ENCODE data around the gene CDK15.

DNA sequence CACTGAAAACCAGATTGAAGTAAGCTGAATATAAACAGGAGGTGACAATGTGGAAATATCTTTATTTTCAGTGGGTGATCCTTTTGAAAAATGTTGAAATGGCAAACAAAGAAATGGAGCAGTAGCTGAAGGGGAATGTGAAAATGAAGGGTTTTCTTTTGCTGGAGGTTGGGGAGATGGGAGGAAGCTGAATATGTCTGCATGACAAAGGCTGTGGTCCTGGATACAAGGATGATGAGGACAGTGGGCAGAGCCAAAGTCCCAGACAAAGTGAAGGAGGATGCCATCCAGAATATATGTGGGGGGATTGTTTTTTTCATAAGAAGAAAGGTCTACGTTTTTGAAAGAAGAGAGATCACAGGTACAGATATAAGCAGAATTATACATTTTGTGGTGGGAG, 32.3 kb upstream of the CDK15 start:
- TF ChIP-seq CTCF (IDR thresholded peaks at IDR 0.05) (no peak), EP300 (IDR thresholded peaks at IDR 0.05) (no peak), POLR2AphosphoS5 (IDR thresholded peaks at IDR 0.05) (no peak), POLR2A (IDR thresholded peaks at IDR 0.05) (no peak)

All from gastroesophageal sphincter (tissue), 3 donors.